Tibial nerve (tissue), 3 donors: Measurements from ENCODE around the gene TRIM8.

Experiments
- CTCF ChIP-seq, 5 experiments: fragments of 200-600 bp in 3 of 5; fragments of 450-650 bp in 2 of 5; sonication (generic) in 3 of 5; IDR thresholded peaks; one replicate each; pipeline ENCODE4 v1.5.1; 2016 to 2019; ENCODE audit warnings: antibody characterized with exemption in 5 of 5, mild to moderate bottlenecking in 3 of 5, moderate library complexity in 2 of 5
- POLR2A ChIP-seq, 2 donors: fragments of 450-650 bp; IDR thresholded peaks; one replicate each; pipeline ENCODE4 v1.6.1; 2017; ENCODE audit warnings: antibody characterized with exemption in 2 of 2, mild to moderate bottlenecking in 2 of 2, moderate library complexity in 2 of 2

DNA sequence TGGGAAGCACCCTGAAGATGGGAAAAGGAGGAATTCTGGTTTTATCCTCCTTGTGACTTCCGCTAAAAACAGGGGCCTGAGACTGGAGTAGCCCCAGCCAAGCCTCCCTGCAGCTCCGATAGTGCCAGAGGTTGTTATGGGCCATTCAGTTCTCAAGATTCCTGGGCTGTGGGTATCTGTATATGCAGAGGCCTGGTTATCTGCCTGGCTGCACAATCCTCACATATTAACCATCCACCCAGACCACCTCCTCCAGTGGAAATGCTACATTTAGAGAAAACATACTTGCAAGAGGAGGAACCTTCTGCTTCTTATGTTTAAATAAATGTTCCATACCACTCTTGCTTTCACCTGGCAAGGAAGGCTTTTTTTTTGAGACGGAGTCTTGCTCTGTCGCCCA lies 35.3 kb downstream of the TRIM8 start:
- TF ChIP-seq POLR2A (IDR thresholded peaks at IDR 0.05) = no peak
- no peak for TF ChIP-seq CTCF (IDR thresholded peaks at IDR 0.05)
